PC-3 (cell line): Measurements from ENCODE around the gene GLO1.

Experiments
- CTCF ChIP-seq: fragments of 300-600 bp; sonication (generic); conservative IDR thresholded peaks from 2 replicates; pipeline ENCODE4 v1.5.1; 2017; ENCODE audit warnings: antibody characterized with exemption, low read depth, mild to moderate bottlenecking, low read length
- EZH2 ChIP-seq: fragments of 300-600 bp; sonication (generic); IDR thresholded peaks from one replicate; pipeline ENCODE4 v1.6.1; 2017; ENCODE audit warnings: antibody characterized with exemption, mild to moderate bottlenecking, low read length; ENCODE audit not compliant: unreplicated experiment

DNA sequence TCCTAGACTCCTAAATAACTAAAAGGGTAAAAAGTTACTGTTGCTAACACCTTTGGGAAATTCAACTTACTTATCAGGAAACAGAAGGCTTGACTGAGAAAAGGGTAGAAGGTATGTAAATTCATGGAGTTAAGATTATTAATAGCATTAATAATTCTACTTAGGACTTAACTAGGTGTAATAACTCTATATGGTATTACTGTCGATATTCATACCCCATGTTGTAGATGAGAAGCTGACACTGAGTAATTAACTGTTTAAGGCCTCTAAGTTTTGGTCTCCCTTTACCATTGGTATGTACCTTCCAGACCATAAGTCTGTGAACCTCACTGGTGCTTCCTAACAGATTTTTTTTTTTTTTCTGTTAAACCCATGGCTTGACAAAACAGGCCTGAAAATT lies 15.4 kb downstream of the GLO1 start:
- TF ChIP-seq CTCF (no peak), EZH2 (no peak)
